Sciatic nerve (tissue), 2 donors: ENCODE data around the gene CDH16. TPM values are rescaled to one million over a fixed set of nuclear protein-coding genes. Genes with fewer than 3 reads are reported as not detected.
A peak's percentile ranks its signal among the peaks of the same experiment; 100 is the strongest.
"Not testable (repeated sequence)": the region's sequence is repeated elsewhere in the genome, so short reads cannot be mapped to it uniquely, and the experiment has no call there.

Source experiments
- ATAC-seq: fragments of 200-7000 bp; cut with Tn5 transposase; one replicate; pipeline ENCODE4 v1.9.1; 2020; ENCODE audit warnings: mild to moderate bottlenecking, moderate library complexity
- DNase-seq: peaks from one replicate; pipeline ENCODE4 v3.0.0-alpha.2; 2020; ENCODE audit warnings: low spot score
- intact Hi-C: fragments of 100-400 bp; cut with DNase I; formaldehyde crosslinking; loops from one replicate; pipeline ENCODE4 v1.14.2; 2022
- total RNA-seq: library from RNA; stranded (reverse); fragmentation: NEBNext Ultra II Directional; extraction: Animal tissue kit (Norgen Biotek cat#: 25700); gene quantifications from one replicate; pipeline ENCODE4 v1.2.1, GENCODE V29; 2021
- donor health status: DM: no; HTN: no; CAD: no.
- donor health status: DM: no; HTN: no; CAD: no.

Gene CDH16
- total RNA-seq, 1 donor from 2014 or later, result not detected

GRCh38 chr16:66902648-66903543, 15.8 kb downstream of the CDH16 start:
- ATAC-seq (no peak), DNase-seq (no peak)
- intact Hi-C loops, result no loop called here

GRCh38 chr16:66901626-66902025, 17.1 kb downstream of the CDH16 start:
- intact Hi-C loops, result no loop called here
- ATAC-seq (no peak), DNase-seq (no peak)

- no peak for DNase-seq
These were observed 17.8 kb downstream of the CDH16 start for GRCh38 chr16:66900721-66901441.

GRCh38 chr16:66899945-66900710, 18.6 kb downstream of the CDH16 start:
- intact Hi-C loops, result no loop called here
- peak; percentile 64 for ATAC-seq
- DNase-seq, result peak; percentile 86

More at GRCh38 chr16:66900721-66901441, 17.8 kb downstream of the CDH16 start:
- ATAC-seq, result peak; percentile 75
- intact Hi-C loops, result no loop called here

GRCh38 chr16:66899310-66899944, 19.3 kb downstream of the CDH16 start:
- intact Hi-C loops, result no loop called here
- ATAC-seq, result peak; percentile 54
- DNase-seq, result no peak

- no peak for ATAC-seq
- DNase-seq, result no peak
- intact Hi-C loops, result no loop called here
These were observed 19.8 kb downstream of the CDH16 start for GRCh38 chr16:66898933-66899309.

- DNase-seq (no peak), ATAC-seq (peak; percentile 43)
- intact Hi-C loops, result no loop called here
These were observed 20.5 kb downstream of the CDH16 start for GRCh38 chr16:66898207-66898606.

- intact Hi-C loops, DNase-seq, ATAC-seq: not testable (repeated sequence)
These were observed 22.0 kb downstream of the CDH16 start for GRCh38 chr16:66896682-66897081.

GRCh38 chr16:66895999-66896398, 22.7 kb downstream of the CDH16 start:
- DNase-seq (no peak), ATAC-seq (no peak)
- intact Hi-C loops, result no loop called here

GRCh38 chr16:66895689-66895979, 23.1 kb downstream of the CDH16 start:
- no peak for ATAC-seq
- DNase-seq, result no peak
- intact Hi-C loops, result no loop called here

GRCh38 chr16:66894948-66895688, 23.6 kb downstream of the CDH16 start:
- DNase-seq (peak; percentile 76), ATAC-seq (peak; percentile 81)
- intact Hi-C loops, result no loop called here

- ATAC-seq, result no peak
- DNase-seq, result no peak
- intact Hi-C loops, result no loop called here
These were observed 24.6 kb downstream of the CDH16 start for GRCh38 chr16:66894055-66894454.

- ATAC-seq, result no peak
- no peak for DNase-seq
- intact Hi-C loops, result no loop called here
These were observed 26.9 kb downstream of the CDH16 start for GRCh38 chr16:66891797-66892196.

GRCh38 chr16:66891360-66891759, 27.3 kb downstream of the CDH16 start:
- no peak for ATAC-seq

GRCh38 chr16:66890799-66891198, 27.9 kb downstream of the CDH16 start:
- ATAC-seq, result no peak
- DNase-seq, result no peak
- intact Hi-C loops, result no loop called here

More at GRCh38 chr16:66891360-66891759, 27.3 kb downstream of the CDH16 start:
- intact Hi-C loops, result no loop called here
- DNase-seq, result no peak

GRCh38 chr16:66889622-66890021, 29.1 kb downstream of the CDH16 start:
- intact Hi-C loops, result no loop called here
- ATAC-seq (no peak), DNase-seq (no peak)

GRCh38 chr16:66888647-66889615, 29.8 kb downstream of the CDH16 start:
- intact Hi-C loops, result no loop called here
- ATAC-seq (no peak), DNase-seq (no peak)
